HEK293 (cell line): ENCODE data around the gene RTF2.

Experiments used
- GLIS2 ChIP-seq: fragments of 450-650 bp; formaldehyde crosslinking; IDR thresholded peaks from 2 replicates; pipeline ENCODE4 v1.5.1; 2016; ENCODE audit warnings: missing biosample characterization, missing genetic modification characterization
- HIC1 ChIP-seq: fragments of 450-650 bp; formaldehyde crosslinking; IDR thresholded peaks from 2 replicates; pipeline ENCODE4 v1.5.1; 2016; ENCODE audit warnings: missing biosample characterization, missing genetic modification characterization
- PATZ1 ChIP-seq: fragments of 450-650 bp; formaldehyde crosslinking; IDR thresholded peaks from 2 replicates; pipeline ENCODE4 v1.5.1; 2016; ENCODE audit warnings: missing biosample characterization, missing genetic modification characterization
- PRDM10 ChIP-seq: fragments of 450-650 bp; formaldehyde crosslinking; IDR thresholded peaks from 2 replicates; pipeline ENCODE4 v1.5.1; 2016; ENCODE audit warnings: missing biosample characterization, missing genetic modification characterization
- SCRT2 ChIP-seq: fragments of 450-650 bp; formaldehyde crosslinking; IDR thresholded peaks from 2 replicates; pipeline ENCODE4 v1.5.1; 2016; ENCODE audit warnings: missing biosample characterization, missing genetic modification characterization
- SP7 ChIP-seq: fragments of 450-650 bp; formaldehyde crosslinking; IDR thresholded peaks from 2 replicates; pipeline ENCODE4 v1.5.1; 2016; ENCODE audit warnings: missing biosample characterization, missing genetic modification characterization
- ZBTB11 ChIP-seq: fragments of 450-650 bp; formaldehyde crosslinking; conservative IDR thresholded peaks from 2 replicates; pipeline ENCODE4 v1.5.1; 2016; ENCODE audit warnings: low read depth, missing biosample characterization, missing genetic modification characterization
- ZBTB21 ChIP-seq: fragments of 450-650 bp; formaldehyde crosslinking; IDR thresholded peaks from 2 replicates; pipeline ENCODE4 v1.5.1; 2017; ENCODE audit warnings: missing biosample characterization, missing genetic modification characterization
- ZFP3 ChIP-seq: fragments of 450-650 bp; formaldehyde crosslinking; IDR thresholded peaks from 2 replicates; pipeline ENCODE4 v1.5.1; 2016; ENCODE audit warnings: low read depth, missing biosample characterization, missing genetic modification characterization
- ZFP69B ChIP-seq: fragments of 450-650 bp; formaldehyde crosslinking; IDR thresholded peaks from 2 replicates; pipeline ENCODE4 v1.5.1; 2016; ENCODE audit warnings: missing biosample characterization, missing genetic modification characterization
- ZNF112 ChIP-seq: fragments of 450-650 bp; formaldehyde crosslinking; IDR thresholded peaks from 2 replicates; pipeline ENCODE4 v1.5.0; 2017; ENCODE audit warnings: missing biosample characterization, missing genetic modification characterization
- ZNF121 ChIP-seq: fragments of 450-650 bp; formaldehyde crosslinking; IDR thresholded peaks from 2 replicates; pipeline ENCODE4 v1.5.1; 2016; ENCODE audit warnings: missing biosample characterization, missing genetic modification characterization
- ZNF175 ChIP-seq: fragments of 450-650 bp; formaldehyde crosslinking; IDR thresholded peaks from 2 replicates; pipeline ENCODE4 v1.5.1; 2016; ENCODE audit warnings: missing biosample characterization, missing genetic modification characterization
- ZNF18 ChIP-seq: fragments of 450-650 bp; formaldehyde crosslinking; IDR thresholded peaks from 2 replicates; pipeline ENCODE4 v1.5.1; 2016; ENCODE audit warnings: missing biosample characterization, missing genetic modification characterization
- ZNF221 ChIP-seq: fragments of 450-650 bp; formaldehyde crosslinking; IDR thresholded peaks from 2 replicates; pipeline ENCODE4 v1.5.1; 2017; ENCODE audit warnings: missing biosample characterization, missing genetic modification characterization, borderline replicate concordance
- ZNF26 ChIP-seq: fragments of 450-650 bp; formaldehyde crosslinking; IDR thresholded peaks from 2 replicates; pipeline ENCODE4 v1.5.1; 2016; ENCODE audit warnings: missing biosample characterization, missing genetic modification characterization
- ZNF394 ChIP-seq: fragments of 450-650 bp; formaldehyde crosslinking; IDR thresholded peaks from 2 replicates; pipeline ENCODE4 v1.5.1; 2016; ENCODE audit warnings: missing biosample characterization, missing genetic modification characterization, mild to moderate bottlenecking, moderate library complexity, borderline replicate concordance
- ZNF529 ChIP-seq: fragments of 450-650 bp; formaldehyde crosslinking; IDR thresholded peaks from 2 replicates; pipeline ENCODE4 v1.5.1; 2017; ENCODE audit warnings: missing genetic modification characterization, missing biosample characterization; ENCODE audit not compliant: insufficient replicate concordance
- ZNF600 ChIP-seq: fragments of 450-650 bp; formaldehyde crosslinking; IDR thresholded peaks from 2 replicates; pipeline ENCODE4 v1.5.1; 2016; ENCODE audit warnings: missing biosample characterization, missing genetic modification characterization
- ZNF660 ChIP-seq: fragments of 450-650 bp; IDR thresholded peaks from 2 replicates; pipeline ENCODE4 v1.5.1; 2018; ENCODE audit warnings: missing biosample characterization, mild to moderate bottlenecking, missing genetic modification characterization
- ZNF692 ChIP-seq: fragments of 450-650 bp; formaldehyde crosslinking; IDR thresholded peaks from 2 replicates; pipeline ENCODE4 v1.5.1; 2016; ENCODE audit warnings: missing biosample characterization, missing genetic modification characterization
- ZSCAN4 ChIP-seq: fragments of 450-650 bp; formaldehyde crosslinking; IDR thresholded peaks from 2 replicates; pipeline ENCODE4 v1.5.1; 2017; ENCODE audit warnings: missing biosample characterization, missing genetic modification characterization

Gene RTF2

GRCh38 chr20:56554869-56555268 lies 86.4 kb downstream of the RTF2 start (continued):
- TF ChIP-seq PATZ1 (tag by site-specific recombination) (no peak), ZNF529 (tag by site-specific recombination) (no peak), ZBTB21 (tag by site-specific recombination) (peak; percentile 72), ZNF26 (tag by site-specific recombination) (no peak), SCRT2 (tag by site-specific recombination) (no peak), ZNF600 (tag by site-specific recombination) (peak; percentile 52; the same call in 1 of the 2 replicates), ZNF175 (tag by site-specific recombination) (no peak), ZNF394 (tag by site-specific recombination) (no peak; the same call in 1 of the 2 replicates), ZSCAN4 (tag by site-specific recombination) (no peak), ZBTB11 (tag by site-specific recombination) (no peak), ZNF660 (no peak), PRDM10 (tag by site-specific recombination) (peak; percentile 55; the same call in 1 of the 2 replicates), ZFP3 (tag by site-specific recombination) (no peak), ZNF692 (tag by site-specific recombination) (peak; percentile 25; the same call in 1 of the 2 replicates), ZNF121 (no peak), ZNF112 (tag by site-specific recombination) (no peak), SP7 (tag by site-specific recombination) (peak; percentile 84), GLIS2 (tag by site-specific recombination) (0 out of 2 replicates have a peak, but pooled peaks have one; percentile 30), ZFP69B (no peak), ZNF18 (tag by site-specific recombination) (no peak), HIC1 (tag by site-specific recombination) (peak; percentile 25; the same call in 1 of the 2 replicates), ZNF221 (no peak)
